ENCODE measurements around the gene ALOX15B. TPM values are rescaled to one million over a fixed set of nuclear protein-coding genes. Genes with fewer than 3 reads are reported as not detected.

The ALOX15B gene, protein sequence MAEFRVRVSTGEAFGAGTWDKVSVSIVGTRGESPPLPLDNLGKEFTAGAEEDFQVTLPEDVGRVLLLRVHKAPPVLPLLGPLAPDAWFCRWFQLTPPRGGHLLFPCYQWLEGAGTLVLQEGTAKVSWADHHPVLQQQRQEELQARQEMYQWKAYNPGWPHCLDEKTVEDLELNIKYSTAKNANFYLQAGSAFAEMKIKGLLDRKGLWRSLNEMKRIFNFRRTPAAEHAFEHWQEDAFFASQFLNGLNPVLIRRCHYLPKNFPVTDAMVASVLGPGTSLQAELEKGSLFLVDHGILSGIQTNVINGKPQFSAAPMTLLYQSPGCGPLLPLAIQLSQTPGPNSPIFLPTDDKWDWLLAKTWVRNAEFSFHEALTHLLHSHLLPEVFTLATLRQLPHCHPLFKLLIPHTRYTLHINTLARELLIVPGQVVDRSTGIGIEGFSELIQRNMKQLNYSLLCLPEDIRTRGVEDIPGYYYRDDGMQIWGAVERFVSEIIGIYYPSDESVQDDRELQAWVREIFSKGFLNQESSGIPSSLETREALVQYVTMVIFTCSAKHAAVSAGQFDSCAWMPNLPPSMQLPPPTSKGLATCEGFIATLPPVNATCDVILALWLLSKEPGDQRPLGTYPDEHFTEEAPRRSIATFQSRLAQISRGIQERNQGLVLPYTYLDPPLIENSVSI
- not detected in 2 replicates for total RNA-seq

- H3K4me1 Mint-ChIP-seq (ENCODE audit: low read depth) = peaks cover 3% of the 10 kb centered on the region
- H3K36me3 Mint-ChIP-seq (ENCODE audit: low read depth) = no peaks in the 10 kb centered on the region
- H3K27ac Mint-ChIP-seq = no peak within 1 kb of the TSS
- peaks cover 31% of the 10 kb centered on the region for H3K27me3 Mint-ChIP-seq (ENCODE audit: low read depth)
- no peak within 1 kb of the TSS for H3K4me3 Mint-ChIP-seq (ENCODE audit: low read depth)
- intact Hi-C loops (cut with micrococcal nuclease) = no loop called here
- H3K9me3 Mint-ChIP-seq = no peaks in the 10 kb centered on the region
- no peak for DNase-seq (ENCODE audit: low spot score)
Observed at GRCh38 chr17:8038954-8039610, at the start of gene ALOX15B. Gene ALOX15B (plus strand): TSS chr17:8039059. CDS start chr17:8039156, 97 bp downstream.

DNA sequence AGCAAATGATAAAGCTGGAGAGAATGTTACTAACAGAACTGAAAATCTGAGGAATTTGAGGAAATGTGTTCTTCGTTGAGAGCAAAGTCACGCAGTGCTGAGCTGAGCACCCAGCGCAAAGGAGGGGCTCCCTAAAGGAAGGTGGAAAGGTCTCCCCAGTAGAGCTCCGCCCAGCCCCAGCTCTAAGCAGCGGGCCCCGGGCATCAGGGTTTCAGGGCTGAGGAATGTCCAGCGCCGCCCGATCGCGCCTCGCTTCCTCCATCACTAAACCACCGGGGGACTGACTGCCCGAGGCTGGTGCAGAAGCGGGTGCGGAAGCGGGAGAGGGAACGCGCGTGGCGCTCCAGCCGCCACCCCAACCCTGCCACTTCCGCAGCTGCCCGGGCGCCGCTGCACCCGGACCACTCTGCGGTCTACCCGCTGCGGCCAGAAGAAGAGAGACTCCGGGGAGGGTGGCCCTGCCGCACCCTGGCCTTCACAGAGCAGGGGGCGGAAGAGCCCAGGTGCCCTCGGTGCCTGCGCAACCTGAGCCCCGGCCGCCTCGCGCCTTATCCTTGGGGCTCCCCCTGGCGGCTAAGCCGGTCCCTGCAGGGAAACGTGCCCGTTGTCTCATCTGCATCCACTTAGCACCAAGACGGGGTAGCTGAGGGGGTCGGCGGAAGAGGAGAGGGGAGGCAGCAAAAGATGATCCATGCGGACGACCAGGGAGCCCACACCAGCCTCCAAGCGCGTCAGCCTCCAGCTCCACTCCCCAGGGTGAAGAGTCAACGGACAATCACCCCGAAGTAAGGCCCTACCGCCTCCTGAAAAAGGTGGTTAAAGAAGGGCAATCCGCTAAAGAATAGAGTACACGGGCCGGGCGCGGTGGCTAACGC lies 48.8 kb upstream of the ALOX15B start:
- DNase-seq (ENCODE audit: low spot score) = peak; percentile 86
- H3K36me3 Mint-ChIP-seq (ENCODE audit: low read depth) = no peaks in the 10 kb centered on the region
- H3K4me1 Mint-ChIP-seq (ENCODE audit: low read depth) = peaks cover 20% of the 10 kb centered on the region
- H3K27ac Mint-ChIP-seq = peak overlapping the region; percentile 73
- intact Hi-C loops (cut with micrococcal nuclease) = loop anchor here (1.0 to 10.0 kb wide), 3 partner anchors 58 to 245 kb away; partner anchors contain the start of gene CNTROB
- peak overlapping the region; percentile 67 for H3K4me3 Mint-ChIP-seq (ENCODE audit: low read depth)
- H3K27me3 Mint-ChIP-seq (ENCODE audit: low read depth) = peaks cover 17% of the 10 kb centered on the region
- H3K9me3 Mint-ChIP-seq = no peaks in the 10 kb centered on the region

- intact Hi-C loops (cut with micrococcal nuclease) = loop anchor here (10.0 kb wide), 1 partner anchor 248 kb away; no protein-coding TSS in a partner anchor
- H3K27me3 Mint-ChIP-seq (ENCODE audit: low read depth) = peaks cover 22% of the 10 kb centered on the region
- H3K36me3 Mint-ChIP-seq (ENCODE audit: low read depth) = no peaks in the 10 kb centered on the region
- H3K4me3 Mint-ChIP-seq (ENCODE audit: low read depth) = no peak overlapping the region
- DNase-seq (ENCODE audit: low spot score) = no peak
- peaks cover 21% of the 10 kb centered on the region for H3K4me1 Mint-ChIP-seq (ENCODE audit: low read depth)
- no peak overlapping the region for H3K27ac Mint-ChIP-seq
- no peaks in the 10 kb centered on the region for H3K9me3 Mint-ChIP-seq
Observed at GRCh38 chr17:7992516-7992915, 46.3 kb upstream of the ALOX15B start.

GRCh38 chr17:7992924-7993323 lies 45.9 kb upstream of the ALOX15B start:
- no peaks in the 10 kb centered on the region for H3K36me3 Mint-ChIP-seq (ENCODE audit: low read depth)
- DNase-seq (ENCODE audit: low spot score) = no peak
- intact Hi-C loops (cut with micrococcal nuclease) = loop anchor here (10.0 kb wide), 1 partner anchor 248 kb away; no protein-coding TSS in a partner anchor
- no peak overlapping the region for H3K4me3 Mint-ChIP-seq (ENCODE audit: low read depth)
- no peak overlapping the region for H3K27ac Mint-ChIP-seq
- H3K4me1 Mint-ChIP-seq (ENCODE audit: low read depth) = peaks cover 21% of the 10 kb centered on the region
- H3K9me3 Mint-ChIP-seq = no peaks in the 10 kb centered on the region
- H3K27me3 Mint-ChIP-seq (ENCODE audit: low read depth) = peaks cover 22% of the 10 kb centered on the region

GRCh38 chr17:7993972-7994589 lies 44.8 kb upstream of the ALOX15B start:
- no peaks in the 10 kb centered on the region for H3K36me3 Mint-ChIP-seq (ENCODE audit: low read depth)

DNA sequence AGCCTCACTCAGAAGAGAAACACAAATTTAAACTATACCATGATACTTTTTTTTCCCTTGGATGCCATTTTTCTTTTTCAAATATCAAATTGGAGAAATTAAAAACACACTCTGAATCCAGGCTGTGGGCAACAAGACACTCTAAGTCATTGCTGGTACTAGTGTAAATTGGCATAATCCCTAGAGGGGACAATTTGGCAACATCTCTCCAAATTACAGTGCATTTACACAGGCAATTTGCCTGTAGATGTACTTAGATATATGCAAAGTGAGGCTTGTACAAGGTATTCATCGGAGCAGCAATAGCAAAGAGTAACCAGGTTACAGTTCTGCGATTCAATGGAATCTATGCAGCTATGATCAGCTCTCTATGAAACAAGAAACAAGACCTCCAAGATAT lies 43.1 kb upstream of the ALOX15B start:
- DNase-seq (ENCODE audit: low spot score) = no peak
- H3K4me3 Mint-ChIP-seq (ENCODE audit: low read depth) = no peak overlapping the region
- peaks cover 37% of the 10 kb centered on the region for H3K27me3 Mint-ChIP-seq (ENCODE audit: low read depth)
- H3K36me3 Mint-ChIP-seq (ENCODE audit: low read depth) = no peaks in the 10 kb centered on the region
- no peaks in the 10 kb centered on the region for H3K9me3 Mint-ChIP-seq
- peaks cover 7% of the 10 kb centered on the region for H3K4me1 Mint-ChIP-seq (ENCODE audit: low read depth)
- intact Hi-C loops (cut with micrococcal nuclease) = loop anchor here (10.0 kb wide), 1 partner anchor 251 kb away; no protein-coding TSS in a partner anchor
- H3K27ac Mint-ChIP-seq = no peak overlapping the region

More at GRCh38 chr17:7993972-7994589, 44.8 kb upstream of the ALOX15B start:
- Mint-ChIP-seq H3K27ac (no peak overlapping the region), H3K27me3 (ENCODE audit: low read depth) (peaks cover 28% of the 10 kb centered on the region), H3K4me1 (ENCODE audit: low read depth) (peaks cover 18% of the 10 kb centered on the region), H3K4me3 (ENCODE audit: low read depth) (no peak overlapping the region), H3K9me3 (no peaks in the 10 kb centered on the region)
- intact Hi-C loops (cut with micrococcal nuclease) = loop anchor here (10.0 kb wide), 1 partner anchor 249 kb away; no protein-coding TSS in a partner anchor
- DNase-seq (ENCODE audit: low spot score) = no peak

- Mint-ChIP-seq H3K4me1 (ENCODE audit: low read depth) (peaks cover 7% of the 10 kb centered on the region), H3K27ac (no peak overlapping the region), H3K9me3 (no peaks in the 10 kb centered on the region), H3K36me3 (ENCODE audit: low read depth) (no peaks in the 10 kb centered on the region), H3K27me3 (ENCODE audit: low read depth) (peaks cover 48% of the 10 kb centered on the region), H3K4me3 (ENCODE audit: low read depth) (no peak overlapping the region)
- no peak for DNase-seq (ENCODE audit: low spot score)
- intact Hi-C loops (cut with micrococcal nuclease) = loop anchor here (10.0 kb wide), 1 partner anchor 252 kb away; no protein-coding TSS in a partner anchor
Observed at GRCh38 chr17:7997186-7997585, 41.7 kb upstream of the ALOX15B start.

GRCh38 chr17:8001976-8002720 lies 36.7 kb upstream of the ALOX15B start, which contains the start of gene GUCY2D:
Gene GUCY2D (plus strand): TSS chr17:8002615. CDS start chr17:8003048, 433 bp downstream.
- H3K27ac Mint-ChIP-seq = no peak within 1 kb of the TSS
- no peak for DNase-seq (ENCODE audit: low spot score)
- intact Hi-C loops (cut with micrococcal nuclease) = no loop called here
- H3K27me3 Mint-ChIP-seq (ENCODE audit: low read depth) = peaks cover 51% of the 10 kb centered on the region
- H3K4me3 Mint-ChIP-seq (ENCODE audit: low read depth) = no peak within 1 kb of the TSS
- no peaks in the 10 kb centered on the region for H3K9me3 Mint-ChIP-seq
- H3K36me3 Mint-ChIP-seq (ENCODE audit: low read depth) = no peaks in the 10 kb centered on the region
- H3K4me1 Mint-ChIP-seq (ENCODE audit: low read depth) = peaks cover 6% of the 10 kb centered on the region

DNA sequence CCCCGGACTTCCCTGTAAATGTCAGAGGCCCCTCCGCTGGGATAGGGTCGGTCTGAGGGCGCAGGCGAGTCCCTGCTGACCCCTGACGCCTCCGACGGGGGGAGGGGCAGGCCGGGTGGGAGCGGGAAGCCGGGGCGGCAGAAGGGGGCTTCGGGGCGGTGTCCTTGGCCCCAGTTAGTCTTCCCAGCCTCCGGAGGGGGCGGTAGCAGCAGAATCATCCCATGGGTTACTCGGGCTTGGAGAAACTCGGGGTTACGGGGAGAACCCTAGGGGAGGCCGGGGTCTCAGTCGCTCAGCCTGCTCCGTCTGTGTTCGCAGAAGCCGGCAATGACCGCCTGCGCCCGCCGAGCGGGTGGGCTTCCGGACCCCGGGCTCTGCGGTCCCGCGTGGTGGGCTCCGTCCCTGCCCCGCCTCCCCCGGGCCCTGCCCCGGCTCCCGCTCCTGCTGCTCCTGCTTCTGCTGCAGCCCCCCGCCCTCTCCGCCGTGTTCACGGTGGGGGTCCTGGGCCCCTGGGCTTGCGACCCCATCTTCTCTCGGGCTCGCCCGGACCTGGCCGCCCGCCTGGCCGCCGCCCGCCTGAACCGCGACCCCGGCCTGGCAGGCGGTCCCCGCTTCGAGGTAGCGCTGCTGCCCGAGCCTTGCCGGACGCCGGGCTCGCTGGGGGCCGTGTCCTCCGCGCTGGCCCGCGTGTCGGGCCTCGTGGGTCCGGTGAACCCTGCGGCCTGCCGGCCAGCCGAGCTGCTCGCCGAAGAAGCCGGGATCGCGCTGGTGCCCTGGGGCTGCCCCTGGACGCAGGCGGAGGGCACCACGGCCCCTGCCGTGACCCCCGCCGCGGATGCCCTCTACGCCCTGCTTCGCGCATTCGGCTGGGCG lies 35.9 kb upstream of the ALOX15B start:
- peaks cover 48% of the 10 kb centered on the region for H3K27me3 Mint-ChIP-seq (ENCODE audit: low read depth)
- no peak for DNase-seq (ENCODE audit: low spot score)
- H3K27ac Mint-ChIP-seq = no peak overlapping the region
- intact Hi-C loops (cut with micrococcal nuclease) = no loop called here
- peaks cover 6% of the 10 kb centered on the region for H3K4me1 Mint-ChIP-seq (ENCODE audit: low read depth)
- H3K4me3 Mint-ChIP-seq (ENCODE audit: low read depth) = no peak overlapping the region
- no peaks in the 10 kb centered on the region for H3K36me3 Mint-ChIP-seq (ENCODE audit: low read depth)
- H3K9me3 Mint-ChIP-seq = no peaks in the 10 kb centered on the region

GRCh38 chr17:8003594-8004181 lies 35.2 kb upstream of the ALOX15B start:
- Mint-ChIP-seq H3K36me3 (ENCODE audit: low read depth) (no peaks in the 10 kb centered on the region), H3K4me1 (ENCODE audit: low read depth) (peaks cover 6% of the 10 kb centered on the region), H3K4me3 (ENCODE audit: low read depth) (no peak overlapping the region), H3K27ac (no peak overlapping the region), H3K27me3 (ENCODE audit: low read depth) (peaks cover 45% of the 10 kb centered on the region), H3K9me3 (no peaks in the 10 kb centered on the region)
- DNase-seq (ENCODE audit: low spot score) = no peak
- intact Hi-C loops (cut with micrococcal nuclease) = no loop called here

All from activated T-helper 2 cell treated with anti-CD3 and anti-CD28 coated beads, Interferon-gamma antibody, Interleukin-2, Interleukin-4, amounts not matched to agents 10 μg/mL and 5 μg/mL and 100 μg/mL, durations not matched to agents 14 hours and 24 hours and 36 hours (primary cell).